Germinal center (tissue), 1 donor: ENCODE results near the gene MEGF6.

ENCODE experiments used
- DNase-seq: peaks from one replicate; pipeline ENCODE4 v3.0.0; 2012; ENCODE audit warnings: mixed read lengths, low spot score

Gene MEGF6

GRCh38 chr1:3552751-3553150 lies 58.6 kb downstream of the MEGF6 start:
- DNase-seq: no peak

DNA sequence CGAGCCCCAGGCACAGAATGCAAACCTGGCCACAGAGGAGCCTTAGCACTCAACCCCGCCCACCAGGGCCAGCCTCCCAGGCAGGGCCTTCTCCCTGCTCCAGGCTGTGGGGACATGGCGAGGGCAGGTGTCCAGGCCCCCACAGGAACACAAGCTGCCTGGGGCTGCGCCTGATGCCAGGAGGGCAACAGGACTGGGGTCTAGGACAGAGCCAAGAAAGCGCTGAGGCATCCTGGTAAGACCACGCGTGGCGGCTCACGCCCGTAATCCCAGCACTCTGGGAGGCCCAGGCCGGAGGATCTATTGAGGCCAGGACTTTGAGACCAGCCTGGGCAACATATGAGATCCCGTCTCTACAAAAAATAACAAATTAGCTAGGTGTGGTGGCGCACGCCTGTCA lies 59.1 kb downstream of the MEGF6 start:
- DNase-seq: no peak

DNA sequence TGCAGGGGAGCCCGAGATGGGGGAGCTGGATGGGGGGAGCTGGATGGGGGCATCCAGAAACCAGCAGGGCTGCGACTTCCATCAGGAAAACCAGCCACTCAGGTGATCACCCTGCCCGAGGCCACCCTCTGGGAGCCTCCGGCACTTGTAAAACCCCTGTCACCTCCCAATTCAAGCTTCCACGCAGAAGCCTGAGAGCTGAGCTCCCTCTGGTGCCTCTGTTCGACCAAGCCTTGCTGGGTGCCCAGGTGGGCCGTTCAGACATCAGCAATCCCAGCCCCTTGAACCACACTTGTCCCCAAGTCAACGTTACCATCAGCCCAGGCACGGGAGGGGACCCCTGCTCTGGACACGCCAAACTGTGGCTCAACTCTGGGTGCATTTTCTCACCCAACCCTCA lies 59.6 kb downstream of the MEGF6 start:
- no peak for DNase-seq

GRCh38 chr1:3551290-3551678 lies 60.0 kb downstream of the MEGF6 start:
- no peak for DNase-seq

GRCh38 chr1:3550511-3551289 lies 60.6 kb downstream of the MEGF6 start:
- DNase-seq: no peak

- no peak for DNase-seq
Measured at GRCh38 chr1:3548895-3549294, 62.4 kb downstream of the MEGF6 start.

- DNase-seq: no peak
Measured at GRCh38 chr1:3548156-3548893, 63.0 kb downstream of the MEGF6 start.

- no peak for DNase-seq
Measured at GRCh38 chr1:3547055-3548005, 64.0 kb downstream of the MEGF6 start.

GRCh38 chr1:3546048-3546384 lies 65.3 kb downstream of the MEGF6 start:
- DNase-seq: no peak

DNA sequence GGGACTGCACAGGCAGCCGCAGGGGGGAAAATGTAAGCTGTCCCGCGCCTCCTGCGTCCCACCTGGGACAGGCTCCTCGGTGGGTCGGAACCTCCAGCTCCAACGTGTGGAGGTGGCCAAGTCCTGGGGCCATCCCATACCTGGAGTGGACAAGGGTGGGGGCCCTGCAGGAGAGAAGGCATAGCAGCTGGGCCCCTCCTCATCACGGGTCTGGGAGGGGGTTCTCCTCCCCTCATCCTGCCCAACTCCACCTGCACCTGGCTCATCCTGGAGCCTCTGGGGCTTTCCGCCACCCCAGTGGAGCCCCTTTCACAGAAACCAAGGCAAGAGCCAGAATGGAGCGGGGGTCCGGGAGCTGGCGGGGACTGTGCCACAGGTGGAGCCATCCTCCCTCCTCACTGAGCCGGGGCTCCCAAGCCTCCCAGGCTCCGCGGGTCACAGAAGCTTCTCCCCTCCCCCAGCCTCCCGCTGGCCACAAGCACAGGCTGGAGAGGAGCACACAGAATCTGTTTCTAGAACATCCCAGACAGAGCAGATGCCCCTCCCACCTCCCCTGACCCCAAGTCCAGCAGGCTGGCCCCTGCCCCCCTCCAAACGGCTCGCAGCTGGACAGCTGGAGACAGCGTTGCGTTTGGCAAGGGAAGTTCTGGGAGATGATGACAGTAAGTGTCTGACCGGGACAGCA lies 65.8 kb downstream of the MEGF6 start:
- DNase-seq: no peak

GRCh38 chr1:3544040-3544977 lies 67.0 kb downstream of the MEGF6 start:
- DNase-seq: no peak

DNA sequence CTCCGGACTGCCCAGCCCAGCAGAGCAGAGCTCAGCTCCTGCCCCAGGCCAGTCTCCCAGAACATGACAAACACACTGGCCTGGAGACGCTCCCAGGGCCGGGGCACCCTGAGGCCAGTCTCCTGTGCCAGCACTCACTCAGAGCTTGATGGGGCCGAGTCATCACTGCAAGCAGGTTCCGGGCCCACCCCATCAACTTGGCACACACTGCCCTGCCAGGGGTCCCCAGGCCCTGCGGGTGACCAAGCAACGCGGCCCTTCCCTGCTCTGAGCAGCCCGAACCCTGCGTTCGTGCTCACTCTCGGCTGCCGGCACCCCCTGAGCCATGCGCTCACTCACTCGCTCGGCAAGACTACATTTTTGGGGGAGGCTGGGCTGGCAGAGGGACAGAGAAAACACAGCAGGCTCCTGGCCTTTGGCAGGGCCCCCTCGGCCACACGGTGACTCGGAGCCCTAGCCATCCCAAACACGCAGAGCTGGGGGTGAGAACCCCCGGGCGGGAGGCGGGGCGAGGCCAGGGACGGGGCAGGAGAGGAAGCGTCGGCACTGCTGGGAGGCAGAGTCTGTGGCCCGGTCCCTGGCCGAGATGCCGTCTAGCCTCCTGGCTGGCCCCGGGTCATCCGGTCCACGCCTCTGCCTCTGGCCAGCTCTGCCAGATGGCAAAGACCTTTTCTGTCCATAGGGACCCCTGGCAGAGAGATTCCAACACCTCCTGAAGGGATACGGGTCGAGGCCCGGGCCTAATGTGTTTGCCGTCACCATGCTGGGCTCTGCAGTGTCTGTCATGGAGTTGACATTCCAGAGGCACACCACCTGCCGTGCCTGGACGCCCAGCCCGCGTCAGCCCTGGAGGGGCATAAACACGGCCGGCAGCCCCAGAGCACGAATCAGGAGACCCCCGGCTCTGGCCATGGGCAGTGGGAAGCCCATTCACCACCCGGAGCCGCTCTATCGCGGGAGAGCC lies 68.0 kb downstream of the MEGF6 start:
- no peak for DNase-seq

DNA sequence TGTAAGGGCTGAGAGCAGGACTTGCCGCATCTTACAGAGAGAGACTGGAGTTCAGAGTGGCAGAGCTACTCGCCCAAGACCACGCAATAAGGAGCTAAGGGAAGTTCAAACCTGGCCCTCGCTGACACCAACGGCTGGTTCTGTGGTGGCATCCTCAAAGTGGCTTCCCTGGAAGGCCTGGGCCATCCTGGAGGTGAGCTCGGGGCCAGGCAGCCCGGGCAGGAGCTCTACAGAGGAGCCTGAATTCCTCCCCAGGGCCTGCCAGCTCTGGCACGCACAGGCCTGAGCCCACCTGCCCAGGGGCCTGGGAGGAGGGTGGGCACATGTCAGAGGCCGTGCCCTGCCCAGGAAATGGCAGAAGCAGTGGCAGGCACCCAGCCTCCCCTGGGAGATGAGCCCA lies 68.6 kb downstream of the MEGF6 start:
- DNase-seq: no peak

DNA sequence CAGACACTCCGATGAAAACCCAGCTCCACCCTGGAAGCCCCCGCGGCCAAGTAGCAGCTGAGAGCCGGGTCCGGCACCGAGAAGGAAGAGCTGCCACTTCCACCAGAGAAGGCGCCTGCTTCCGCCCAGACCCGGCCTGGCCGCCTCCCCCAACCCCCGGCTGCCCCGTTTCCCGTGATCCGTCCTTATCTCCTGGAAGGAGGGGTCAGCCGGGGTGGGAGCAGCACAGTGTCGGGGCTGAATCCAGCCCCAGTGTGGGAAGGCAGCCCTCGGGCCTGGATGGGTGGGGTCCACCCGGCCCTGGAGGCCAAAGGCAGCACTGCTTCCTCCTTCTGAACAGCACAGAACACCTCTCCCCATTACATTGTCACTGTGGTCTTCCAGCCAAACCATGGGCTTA lies 69.4 kb downstream of the MEGF6 start:
- DNase-seq: no peak

DNA sequence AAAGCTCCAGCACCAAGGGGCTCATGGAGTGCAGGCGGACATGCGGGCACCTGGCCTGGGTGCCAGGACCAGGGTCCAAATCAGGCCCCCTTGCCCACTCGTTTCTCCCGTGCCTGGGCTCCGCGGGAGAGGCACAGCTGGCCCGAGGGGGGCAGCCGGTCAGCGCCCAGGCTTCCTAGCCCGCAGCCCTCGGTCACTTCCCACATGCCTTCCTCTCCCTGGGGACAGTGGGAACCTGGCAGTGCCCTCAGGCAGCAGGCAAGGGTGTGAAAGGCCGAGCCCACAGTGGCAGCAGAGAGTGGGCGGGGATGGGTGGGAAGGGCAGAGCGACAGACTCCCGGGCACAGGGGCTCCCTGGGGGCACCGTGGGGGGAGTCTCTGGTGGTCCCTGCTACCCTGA lies 69.8 kb downstream of the MEGF6 start:
- no peak for DNase-seq

DNA sequence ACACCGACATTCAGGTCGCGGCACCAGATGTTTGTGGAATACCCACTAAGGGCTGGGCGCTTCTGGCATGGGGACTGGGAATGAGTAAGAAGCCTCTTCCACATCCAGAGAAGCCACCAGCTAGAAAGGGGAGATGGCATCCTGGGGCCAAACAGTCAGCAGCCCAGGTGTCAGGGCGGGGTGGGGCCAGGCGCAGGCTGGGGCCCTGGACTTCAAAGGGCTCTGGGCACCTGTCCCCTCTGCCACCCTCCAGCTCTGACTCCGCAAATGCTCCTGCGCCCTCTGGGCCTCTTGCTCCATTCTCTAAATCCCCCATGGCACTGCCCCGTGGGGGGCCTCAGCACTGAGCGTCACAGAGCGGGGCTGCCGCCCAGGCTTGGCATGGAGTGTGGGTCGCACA lies 70.4 kb downstream of the MEGF6 start:
- no peak for DNase-seq

GRCh38 chr1:3539707-3540425 lies 71.4 kb downstream of the MEGF6 start:
- DNase-seq: no peak

GRCh38 chr1:3537359-3537758 lies 73.9 kb downstream of the MEGF6 start:
- no peak for DNase-seq
